ENCODE measurements around the gene OPRM1. TPM values are rescaled to one million over a fixed set of nuclear protein-coding genes. Genes with fewer than 3 reads are reported as not detected.
"Not testable (repeated sequence)": the region's sequence is repeated elsewhere in the genome, so short reads cannot be mapped to it uniquely, and the experiment has no call there.

Gene OPRM1
- total RNA-seq, 1 experiment from 2014 or later, result not detected

GRCh38 chr6:154197196-154197860, 158.3 kb downstream of the OPRM1 start:
- no peak for DNase-seq
- no peak overlapping the region for H3K27ac Mint-ChIP-seq
- H3K23me2 ChIP-seq (ENCODE audit: insufficient read length, low read depth, low read length, poor library complexity, severe bottlenecking), result no peaks in the 10 kb centered on the region
- no peak overlapping the region for H3T11ph ChIP-seq (ENCODE audit: low read length)
- no peaks in the 10 kb centered on the region for H3K79me2 ChIP-seq (ENCODE audit: insufficient read depth, low read length)
- no peak overlapping the region for H3K4me3 Mint-ChIP-seq
- H3K9me3 ChIP-seq (ENCODE audit: control insufficient read depth, low read depth, low read length), result no peaks in the 10 kb centered on the region
- H4K91ac ChIP-seq (ENCODE audit: insufficient read length, low read depth, low read length), result no peak overlapping the region
- H3K27ac ChIP-seq (ENCODE audit: insufficient read length, low read depth, low read length), result no peak overlapping the region
- no peak overlapping the region for H2AFZ ChIP-seq (ENCODE audit: low read length)
- no peak overlapping the region for H2BK12ac ChIP-seq (ENCODE audit: insufficient read length, low read depth, low read length)
- H3K4me1 Mint-ChIP-seq, result no peaks in the 10 kb centered on the region
- H4K5ac ChIP-seq (ENCODE audit: insufficient read length, low read depth, low read length), result no peak overlapping the region
- no peak overlapping the region for H3K4me2 ChIP-seq (ENCODE audit: insufficient read depth, insufficient read length, low read length)
- H3K18ac ChIP-seq (ENCODE audit: insufficient read length, low read depth, low read length), result no peak overlapping the region
- no peak overlapping the region for H2BK15ac ChIP-seq (ENCODE audit: low read depth, low read length)
- H3K36me3 Mint-ChIP-seq (ENCODE audit: insufficient read depth in 1 of 3, low read depth in 3 of 3), result no peaks in the 10 kb centered on the region
- H3K9ac ChIP-seq (ENCODE audit: extremely low read depth, insufficient read length, low read length), result no peak overlapping the region
- H4K20me1 ChIP-seq (ENCODE audit: control insufficient read depth, insufficient read depth, insufficient read length), result no peaks in the 10 kb centered on the region
- H3K56ac ChIP-seq (ENCODE audit: insufficient read length, low read depth, low read length), result no peak overlapping the region
- H4K8ac ChIP-seq (replicated peaks; ENCODE audit: insufficient read length, low read depth, low read length), result no peak overlapping the region
- H2AK5ac ChIP-seq (ENCODE audit: insufficient read length, low read length), result no peak overlapping the region
- no peak overlapping the region for H3K23ac ChIP-seq (ENCODE audit: insufficient read length, low read depth, low read length)
- H3K9me3 Mint-ChIP-seq, result 0 out of 5 replicates have a peak, but pooled peaks cover 0 to 4% of the 10 kb centered on the region in 2 experiments
- H2BK20ac ChIP-seq (ENCODE audit: low read depth, low read length, poor library complexity, severe bottlenecking), result no peak overlapping the region
- no peaks in the 10 kb centered on the region for H3K27me3 Mint-ChIP-seq (ENCODE audit: low read depth)
- no peaks in the 10 kb centered on the region for H3K79me1 ChIP-seq (ENCODE audit: insufficient read depth, low read depth, low read length, poor library complexity, severe bottlenecking)
- H3K14ac ChIP-seq (ENCODE audit: insufficient read depth, low read length), result no peak overlapping the region
- H2BK120ac ChIP-seq (ENCODE audit: low read depth, low read length, poor library complexity, severe bottlenecking), result no peak overlapping the region
- TF ChIP-seq CTCF (conservative IDR thresholded peaks at IDR 0.05), result no peak
- H2BK5ac ChIP-seq (ENCODE audit: insufficient read length, low read length), result no peak overlapping the region
- no peak overlapping the region for H3K4ac ChIP-seq (ENCODE audit: low read depth, low read length)
- no peaks in the 10 kb centered on the region for H3K27me3 ChIP-seq (ENCODE audit: insufficient read depth, low read length)
- H3K4me1 ChIP-seq (ENCODE audit: insufficient read depth, low read length), result no peaks in the 10 kb centered on the region

- H2BK12ac ChIP-seq (ENCODE audit: insufficient read length, low read depth, low read length); H2BK120ac ChIP-seq (ENCODE audit: low read depth, low read length, poor library complexity, severe bottlenecking); H2BK15ac ChIP-seq (ENCODE audit: low read depth, low read length); H3K14ac ChIP-seq (ENCODE audit: insufficient read depth, low read length); H3T11ph ChIP-seq (ENCODE audit: low read length); H4K20me1 ChIP-seq (ENCODE audit: control insufficient read depth, insufficient read depth, insufficient read length); H3K4me1 Mint-ChIP-seq; H3K27me3 Mint-ChIP-seq (ENCODE audit: low read depth); H2AFZ ChIP-seq (ENCODE audit: low read length); H3K4me1 ChIP-seq (ENCODE audit: insufficient read depth, low read length); H3K79me1 ChIP-seq (ENCODE audit: insufficient read depth, low read depth, low read length, poor library complexity, severe bottlenecking); H3K27ac ChIP-seq (ENCODE audit: insufficient read length, low read depth, low read length); H3K23ac ChIP-seq (ENCODE audit: insufficient read length, low read depth, low read length); H2BK5ac ChIP-seq (ENCODE audit: insufficient read length, low read length); H2BK20ac ChIP-seq (ENCODE audit: low read depth, low read length, poor library complexity, severe bottlenecking); H3K27me3 ChIP-seq (ENCODE audit: insufficient read depth, low read length); H3K79me2 ChIP-seq (ENCODE audit: insufficient read depth, low read length); H4K91ac ChIP-seq (ENCODE audit: insufficient read length, low read depth, low read length); H3K23me2 ChIP-seq (ENCODE audit: insufficient read length, low read depth, low read length, poor library complexity, severe bottlenecking); H3K4me2 ChIP-seq (ENCODE audit: insufficient read depth, insufficient read length, low read length); H4K5ac ChIP-seq (ENCODE audit: insufficient read length, low read depth, low read length); H3K27ac Mint-ChIP-seq; H3K9me3 ChIP-seq (ENCODE audit: control insufficient read depth, low read depth, low read length); H4K8ac ChIP-seq (replicated peaks; ENCODE audit: insufficient read length, low read depth, low read length); H3K4me3 Mint-ChIP-seq; H2AK5ac ChIP-seq (ENCODE audit: insufficient read length, low read length); H3K9ac ChIP-seq (ENCODE audit: extremely low read depth, insufficient read length, low read length); H3K18ac ChIP-seq (ENCODE audit: insufficient read length, low read depth, low read length); DNase-seq; H3K4ac ChIP-seq (ENCODE audit: low read depth, low read length); H3K9me3 Mint-ChIP-seq; H3K36me3 Mint-ChIP-seq (ENCODE audit: insufficient read depth in 1 of 3, low read depth in 3 of 3); H3K56ac ChIP-seq (ENCODE audit: insufficient read length, low read depth, low read length): not testable (repeated sequence)
- WGBS (ENCODE audit: extremely low coverage, insufficient read length, low lambda C conversion rate), result no CpG with 5 or more reads among the region's 4 CpGs
These were observed 162.6 kb downstream of the OPRM1 start for GRCh38 chr6:154201688-154202087.

Measured in H9 (cell line).